K562 (cell line): ENCODE data around the gene ADSS2.

ENCODE experiments used
- FOXJ3 ChIP-seq: sonication (generic); formaldehyde crosslinking; IDR thresholded peaks from 2 replicates; pipeline ENCODE4 v1.4.0; 2020; ENCODE audit warnings: mild to moderate bottlenecking, missing genetic modification reagents
- HDAC2 ChIP-seq: fragments of 450-650 bp; IDR thresholded peaks from 2 replicates; pipeline ENCODE4 v1.6.1; 2016; ENCODE audit warnings: mild to moderate bottlenecking
- KAT7 ChIP-seq: sonication (generic); formaldehyde crosslinking; IDR thresholded peaks from 2 replicates; pipeline ENCODE4 v1.8.0; 2022; ENCODE audit warnings: missing genetic modification reagents, mild to moderate bottlenecking, borderline replicate concordance
- MAZ ChIP-seq, 2 experiments: fragments of 450-650 bp in 1 of 2; sonication (generic) in 1 of 2; formaldehyde crosslinking; IDR thresholded peaks in 1 of 2; conservative IDR thresholded peaks in 1 of 2; 2 replicates each; pipeline versions ENCODE4 v1.4.0 to v1.5.0; 2020; ENCODE audit warnings: mild to moderate bottlenecking in 1 of 2, missing genetic modification reagents in 1 of 2
- RBFOX2 ChIP-seq: fragments of 200-400 bp; formaldehyde crosslinking; IDR thresholded peaks from 2 replicates; pipeline ENCODE4 v1.6.1; 2017; ENCODE audit warnings: low read depth, mild to moderate bottlenecking, low read length, moderate library complexity
- RBM22 ChIP-seq: fragments of 200-400 bp; formaldehyde crosslinking; IDR thresholded peaks from 2 replicates; pipeline ENCODE4 v1.6.1; 2018; ENCODE audit warnings: low read length, low read depth; ENCODE audit not compliant: poor library complexity, severe bottlenecking
- SP1 ChIP-seq: sonication (generic); formaldehyde crosslinking; IDR thresholded peaks from 2 replicates; pipeline ENCODE4 v1.8.1; 2022; ENCODE audit warnings: mild to moderate bottlenecking, missing genetic modification reagents
- TAF1 ChIP-seq: IDR thresholded peaks from 2 replicates; pipeline ENCODE4 v1.6.1; 2011; ENCODE audit warnings: mild to moderate bottlenecking, low read length, moderate library complexity; ENCODE audit not compliant: insufficient read depth, control insufficient read depth, severe bottlenecking; ENCODE audit errors: extremely low read depth
- TEAD4 ChIP-seq, 2 experiments: sonication (generic) in 1 of 2; formaldehyde crosslinking in 1 of 2; IDR thresholded peaks; 2 replicates each; pipeline versions ENCODE4 v1.6.1 to v1.8.0; 2012 to 2022; ENCODE audit warnings: borderline replicate concordance in 1 of 2, inconsistent platforms in 1 of 2, low read length in 1 of 2, mild to moderate bottlenecking in 1 of 2, missing genetic modification reagents in 1 of 2
- ZNF384 ChIP-seq: IDR thresholded peaks from 2 replicates; pipeline ENCODE4 v1.6.1; 2012; ENCODE audit warnings: low read depth, low read length, improper control_type of control experiment
- TF ChIP-seq, protein P1 (sequence below), 2 experiments: fragments of 250-450 bp in 1 of 2; fragments of 450-650 bp in 1 of 2; sonication (Bioruptor Pico) in 1 of 2; IDR thresholded peaks; 2 replicates each; pipeline versions ENCODE4 v1.6.1 to v1.8.0; 2016 to 2021; ENCODE audit warnings: mild to moderate bottlenecking in 2 of 2, moderate library complexity in 2 of 2, missing compliant biosample characterization in 1 of 2, missing genetic modification characterization in 1 of 2
- TF ChIP-seq, protein P2 (sequence below): sonication (generic); formaldehyde crosslinking; IDR thresholded peaks from 2 replicates; pipeline ENCODE4 v1.8.1; 2023; ENCODE audit warnings: mild to moderate bottlenecking, missing genetic modification reagents

DNA sequence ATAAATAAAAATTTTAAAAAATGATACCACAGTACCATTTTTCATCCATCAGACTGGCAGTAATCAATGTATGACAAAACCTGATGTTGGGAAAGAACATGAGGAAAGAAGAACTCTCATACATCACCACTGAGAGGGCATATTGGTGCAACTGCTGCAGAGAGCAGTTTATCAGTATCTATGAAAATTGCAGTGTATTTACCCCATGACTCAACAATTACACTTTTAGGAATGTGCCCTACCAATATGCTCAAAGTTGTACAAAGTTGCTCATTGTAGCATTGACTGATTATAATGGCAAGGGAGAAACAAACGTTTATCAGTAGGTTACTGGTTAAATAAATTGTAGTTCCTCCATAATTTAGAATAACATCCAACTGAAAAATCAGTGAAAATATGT, 46.1 kb upstream of the ADSS2 start:
- TF ChIP-seq RBM22 (no peak), HDAC2 (no peak), KAT7 (CRISPR knock-in tag) (no peak), TEAD4 (IDR thresholded peaks at IDR 0.05; ENCODE audit: low read length) (no peak), TEAD4 (CRISPR knock-in tag; IDR thresholded peaks at IDR 0.05; ENCODE audit: borderline replicate concordance) (no peak), RBFOX2 (no peak), ZNF384 (no peak), TAF1 (no peak), FOXJ3 (no peak), MAZ (CRISPR knock-in tag; conservative IDR thresholded peaks at IDR 0.05 in 1 of 2, IDR thresholded peaks at IDR 0.05 in 1 of 2) (no peak), SP1 (no peak)
- TF ChIP-seq, protein P1, sequence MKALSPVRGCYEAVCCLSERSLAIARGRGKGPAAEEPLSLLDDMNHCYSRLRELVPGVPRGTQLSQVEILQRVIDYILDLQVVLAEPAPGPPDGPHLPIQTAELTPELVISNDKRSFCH (CRISPR knock-in tag; IDR thresholded peaks at IDR 0.05): no peak
- TF ChIP-seq, protein P1 (tag; IDR thresholded peaks at IDR 0.05): no peak
- TF ChIP-seq, protein P2, sequence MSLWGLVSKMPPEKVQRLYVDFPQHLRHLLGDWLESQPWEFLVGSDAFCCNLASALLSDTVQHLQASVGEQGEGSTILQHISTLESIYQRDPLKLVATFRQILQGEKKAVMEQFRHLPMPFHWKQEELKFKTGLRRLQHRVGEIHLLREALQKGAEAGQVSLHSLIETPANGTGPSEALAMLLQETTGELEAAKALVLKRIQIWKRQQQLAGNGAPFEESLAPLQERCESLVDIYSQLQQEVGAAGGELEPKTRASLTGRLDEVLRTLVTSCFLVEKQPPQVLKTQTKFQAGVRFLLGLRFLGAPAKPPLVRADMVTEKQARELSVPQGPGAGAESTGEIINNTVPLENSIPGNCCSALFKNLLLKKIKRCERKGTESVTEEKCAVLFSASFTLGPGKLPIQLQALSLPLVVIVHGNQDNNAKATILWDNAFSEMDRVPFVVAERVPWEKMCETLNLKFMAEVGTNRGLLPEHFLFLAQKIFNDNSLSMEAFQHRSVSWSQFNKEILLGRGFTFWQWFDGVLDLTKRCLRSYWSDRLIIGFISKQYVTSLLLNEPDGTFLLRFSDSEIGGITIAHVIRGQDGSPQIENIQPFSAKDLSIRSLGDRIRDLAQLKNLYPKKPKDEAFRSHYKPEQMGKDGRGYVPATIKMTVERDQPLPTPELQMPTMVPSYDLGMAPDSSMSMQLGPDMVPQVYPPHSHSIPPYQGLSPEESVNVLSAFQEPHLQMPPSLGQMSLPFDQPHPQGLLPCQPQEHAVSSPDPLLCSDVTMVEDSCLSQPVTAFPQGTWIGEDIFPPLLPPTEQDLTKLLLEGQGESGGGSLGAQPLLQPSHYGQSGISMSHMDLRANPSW: no peak
